Smooth muscle cell (in vitro differentiated cells): ENCODE measurements around the gene ARL17A. TPM values are rescaled to one million over a fixed set of nuclear protein-coding genes. Genes with fewer than 3 reads are reported as not detected.
"Not testable (repeated sequence)": the region's sequence is repeated elsewhere in the genome, so short reads cannot be mapped to it uniquely, and the experiment has no call there.

Experiments
- DNase-seq: peaks from one replicate; lab custom pipeline; 2025; ENCODE audit not compliant: unreplicated experiment; lab: John Stamatoyannopoulos, UW
- H2AFZ ChIP-seq: fragments of 200-600 bp; sonication (generic); 2 replicates; pipeline ENCODE4 v1.6.0; 2016; ENCODE audit warnings: antibody characterized with exemption, low read depth, mild to moderate bottlenecking
- H3F3A ChIP-seq: fragments of 200-600 bp; sonication (generic); 2 replicates; pipeline ENCODE4 v1.6.0; 2017; ENCODE audit warnings: antibody characterized with exemption, low read depth
- H3K27ac ChIP-seq: fragments of 200-600 bp; sonication (generic); 2 replicates; pipeline ENCODE4 v1.5.1; 2016; ENCODE audit warnings: low read depth, mild to moderate bottlenecking
- H3K27me3 ChIP-seq: fragments of 200-600 bp; sonication (generic); 2 replicates; pipeline ENCODE4 v1.6.1; 2016; ENCODE audit warnings: low read depth, mild to moderate bottlenecking
- H3K36me3 ChIP-seq: fragments of 200-600 bp; sonication (generic); 2 replicates; pipeline ENCODE4 v1.5.1; 2016; ENCODE audit warnings: low read depth
- H3K4me1 ChIP-seq: fragments of 200-600 bp; sonication (generic); 2 replicates; pipeline ENCODE4 v1.5.1; 2016; ENCODE audit warnings: low read depth
- H3K4me2 ChIP-seq: fragments of 200-600 bp; sonication (generic); 2 replicates; pipeline ENCODE4 v1.6.0; 2016; ENCODE audit warnings: mild to moderate bottlenecking
- H3K4me3 ChIP-seq: fragments of 200-600 bp; sonication (generic); 2 replicates; pipeline ENCODE4 v1.5.1; 2016; ENCODE audit warnings: mild to moderate bottlenecking
- H3K79me2 ChIP-seq: fragments of 200-600 bp; sonication (generic); 2 replicates; pipeline ENCODE4 v1.6.0; 2016; ENCODE audit warnings: low read depth, mild to moderate bottlenecking
- H3K9ac ChIP-seq: fragments of 200-600 bp; sonication (generic); 2 replicates; pipeline ENCODE4 v1.6.0; 2016; ENCODE audit warnings: low read depth
- H3K9me3 ChIP-seq: fragments of 200-600 bp; sonication (generic); replicated peaks from 2 replicates; pipeline ENCODE4 v1.5.1; 2016; ENCODE audit warnings: low read depth
- H4K20me1 ChIP-seq: fragments of 200-600 bp; sonication (generic); 2 replicates; pipeline ENCODE4 v1.6.0; 2016; ENCODE audit warnings: low read depth
- WGBS: methylation state at CpG from one replicate; pipeline ENCODE4 v1.1.7; 2016; ENCODE audit warnings: low lambda C conversion rate; 5-methylcytosine and 5-hydroxymethylcytosine counted together
- polyA plus RNA-seq: library from polyadenylated mRNA; unstranded; fragments of >200 nt; fragmentation: Nextera tagmentation; extraction: Ambion mirVana; gene quantifications from 2 replicates; pipeline ENCODE4 v1.2.1, GENCODE V29; 2016
- total RNA-seq: library from RNA; depleted of rRNA; stranded (reverse); fragments of >200 nt; gene quantifications from 2 replicates; pipeline ENCODE4 v1.2.3, GENCODE V29; 2014

Gene ARL17A
- total and polyA plus RNA-seq, 2 experiments from 2014 or later: 2.6 to 14.5 TPM

GRCh38 chr17:46571796-46572195, 7.7 kb downstream of the ARL17A start:
- H3K9ac ChIP-seq, DNase-seq, H2AFZ ChIP-seq, H4K20me1 ChIP-seq, H3K79me2 ChIP-seq, H3K4me2 ChIP-seq, H3K36me3 ChIP-seq, H3K4me1 ChIP-seq, H3K4me3 ChIP-seq, H3K27me3 ChIP-seq, H3K27ac ChIP-seq, H3K9me3 ChIP-seq, H3F3A ChIP-seq: not testable (repeated sequence)
- WGBS: no CpG with 5 or more reads among the region's 4 CpGs

DNA sequence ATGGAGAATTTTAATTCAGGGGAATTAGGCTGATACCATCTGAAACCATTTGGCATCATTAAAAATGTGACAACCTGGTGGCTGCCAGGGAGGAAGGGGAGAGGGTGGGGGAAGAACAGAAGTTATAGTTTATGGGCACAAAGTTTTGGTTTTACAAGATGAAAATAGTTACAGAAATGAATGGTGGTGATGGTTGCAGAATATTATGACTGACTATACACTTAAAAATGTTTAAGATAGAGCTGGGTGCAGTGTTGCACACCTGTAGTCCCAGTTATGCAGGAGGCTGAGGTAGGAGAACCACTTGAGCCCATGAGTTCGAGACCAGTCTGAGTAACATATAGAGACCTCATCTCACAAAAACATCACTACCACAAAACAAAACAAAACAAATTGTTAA, 12.5 kb downstream of the ARL17A start:
- H3F3A ChIP-seq, H3K4me1 ChIP-seq, H3K27ac ChIP-seq, H3K79me2 ChIP-seq, H4K20me1 ChIP-seq, DNase-seq, H3K9ac ChIP-seq, H3K4me3 ChIP-seq, H3K36me3 ChIP-seq, H3K4me2 ChIP-seq, H3K9me3 ChIP-seq, H2AFZ ChIP-seq, H3K27me3 ChIP-seq: not testable (repeated sequence)
- no CpG with 5 or more reads among the region's 1 CpG for WGBS

DNA sequence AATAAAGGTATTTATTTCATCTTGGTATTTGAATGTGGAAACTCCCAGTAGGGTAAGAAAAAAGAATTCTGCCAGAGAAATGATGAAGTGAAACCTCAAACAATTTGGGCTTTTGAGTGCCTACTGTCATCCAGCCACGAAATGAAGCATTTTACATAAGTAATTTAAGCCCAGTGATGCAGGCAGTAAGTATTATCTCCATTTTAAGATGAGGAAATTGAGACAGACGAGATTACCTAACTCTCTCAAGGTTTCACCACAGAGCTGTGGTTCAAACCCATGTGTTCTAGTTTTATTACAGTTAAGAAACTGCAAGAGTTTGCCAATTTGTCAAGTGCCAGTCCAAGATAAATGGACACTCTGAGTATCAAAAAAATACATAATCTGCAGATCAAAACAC, 13.2 kb downstream of the ARL17A start:
- not testable (repeated sequence) for H3F3A ChIP-seq, H3K79me2 ChIP-seq, H3K4me3 ChIP-seq, H3K27me3 ChIP-seq, H3K36me3 ChIP-seq, DNase-seq, H3K27ac ChIP-seq, H3K4me2 ChIP-seq, H4K20me1 ChIP-seq, H3K4me1 ChIP-seq, H3K9me3 ChIP-seq, H3K9ac ChIP-seq, H2AFZ ChIP-seq
- no CpG with 5 or more reads among the region's 2 CpGs for WGBS

GRCh38 chr17:46560048-46560447, 19.4 kb downstream of the ARL17A start:
- H3F3A ChIP-seq, H2AFZ ChIP-seq: not testable (repeated sequence)
- no CpG with 5 or more reads among the region's 3 CpGs for WGBS

GRCh38 chr17:46559155-46559554, 20.3 kb downstream of the ARL17A start:
- not testable (repeated sequence) for H3F3A ChIP-seq, H3K4me1 ChIP-seq, H4K20me1 ChIP-seq, H3K27me3 ChIP-seq, DNase-seq, H3K79me2 ChIP-seq, H3K9me3 ChIP-seq, H3K4me3 ChIP-seq, H3K27ac ChIP-seq, H3K9ac ChIP-seq, H3K4me2 ChIP-seq, H2AFZ ChIP-seq, H3K36me3 ChIP-seq
- WGBS: no CpG with 5 or more reads among the region's 20 CpGs

More at GRCh38 chr17:46560048-46560447, 19.4 kb downstream of the ARL17A start:
- not testable (repeated sequence) for H3K4me3 ChIP-seq, H3K9me3 ChIP-seq, H3K79me2 ChIP-seq, H3K9ac ChIP-seq, H3K4me2 ChIP-seq, H3K27ac ChIP-seq, H4K20me1 ChIP-seq, H3K36me3 ChIP-seq, DNase-seq, H3K4me1 ChIP-seq, H3K27me3 ChIP-seq

DNA sequence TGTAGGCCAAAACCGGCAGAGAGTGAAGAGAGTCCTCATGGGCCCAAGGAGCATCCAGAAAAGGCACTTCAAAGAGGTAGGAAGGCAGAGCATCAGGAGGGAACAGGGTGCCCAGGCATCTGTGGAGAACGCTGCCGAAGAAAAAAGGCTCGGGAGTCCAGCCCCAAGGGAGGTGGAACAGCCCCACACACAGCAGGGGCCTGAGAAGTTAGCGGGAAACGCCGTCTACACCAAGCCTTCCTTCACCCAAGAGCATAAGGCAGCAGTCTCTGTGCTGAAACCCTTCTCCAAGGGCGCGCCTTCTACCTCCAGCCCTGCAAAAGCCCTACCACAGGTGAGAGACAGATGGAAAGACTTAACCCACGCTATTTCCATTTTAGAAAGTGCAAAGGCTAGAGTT, 30.9 kb downstream of the ARL17A start:
- not testable (repeated sequence) for H2AFZ ChIP-seq, H3K4me1 ChIP-seq, H3K27ac ChIP-seq, H3K27me3 ChIP-seq, H3F3A ChIP-seq, H3K79me2 ChIP-seq, H3K4me2 ChIP-seq, H3K36me3 ChIP-seq, H4K20me1 ChIP-seq, H3K4me3 ChIP-seq, H3K9ac ChIP-seq, H3K9me3 ChIP-seq, DNase-seq
- WGBS: 97% methylated on average over 9 of the region's 10 CpGs

DNA sequence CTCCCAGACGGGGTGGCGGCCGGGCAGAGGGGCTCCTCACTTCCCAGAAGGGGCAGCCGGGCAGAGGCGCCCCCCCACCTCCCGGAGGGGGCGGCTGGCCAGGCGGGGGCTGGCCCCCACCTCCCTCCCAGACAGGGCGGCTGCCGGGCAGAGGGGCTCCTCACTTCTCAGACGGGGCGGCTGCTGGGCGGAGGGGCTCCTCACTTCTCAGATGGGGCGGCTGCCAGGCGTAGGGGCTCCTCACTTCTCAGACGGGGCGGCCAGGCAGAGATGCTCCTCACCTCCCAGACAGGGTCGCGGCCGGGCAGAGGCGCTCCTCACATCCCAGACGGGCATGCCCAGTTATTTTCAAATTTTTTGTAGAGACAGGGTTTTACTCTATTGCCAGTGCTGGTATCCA, 44.8 kb downstream of the ARL17A start:
- H3K27me3 ChIP-seq, H3K9me3 ChIP-seq, DNase-seq, H2AFZ ChIP-seq, H3K9ac ChIP-seq, H3K79me2 ChIP-seq, H3K36me3 ChIP-seq, H3K27ac ChIP-seq, H4K20me1 ChIP-seq, H3K4me1 ChIP-seq, H3F3A ChIP-seq, H3K4me3 ChIP-seq, H3K4me2 ChIP-seq: not testable (repeated sequence)
- 95% methylated on average over 22 of the region's 22 CpGs for WGBS

DNA sequence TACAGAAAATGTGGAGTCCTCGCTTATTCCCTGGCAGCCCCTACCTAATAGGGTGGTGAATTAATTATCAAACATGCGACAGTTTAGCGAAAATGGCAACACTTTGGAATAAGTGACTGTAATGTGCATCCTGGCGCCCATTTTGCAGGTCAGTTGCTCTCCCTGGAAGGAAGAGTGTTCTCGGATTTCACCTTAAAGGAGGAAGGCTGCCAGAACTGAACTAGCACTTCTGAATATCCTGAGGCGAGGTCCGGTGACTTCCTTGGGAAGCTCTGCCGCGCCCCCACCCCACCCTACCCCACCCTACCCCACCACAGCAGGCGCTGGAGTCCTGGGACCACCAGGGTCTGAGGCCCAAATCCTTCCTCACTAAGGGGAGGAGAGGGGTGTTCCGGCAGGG, 67.3 kb downstream of the ARL17A start, which contains the start of gene LRRC37A2:
TSS of gene LRRC37A2 (plus strand) at position 301 of the 400 bp plus-strand sequence. CDS start 245 bp downstream, outside the sequence.
- H4K20me1 ChIP-seq, DNase-seq, H3K9me3 ChIP-seq: not testable (repeated sequence)

GRCh38 chr17:46505896-46506295, 73.6 kb downstream of the ARL17A start:
- H3K9me3 ChIP-seq, H3K4me1 ChIP-seq, H3F3A ChIP-seq, H3K79me2 ChIP-seq, H2AFZ ChIP-seq, H4K20me1 ChIP-seq, H3K27me3 ChIP-seq, H3K4me3 ChIP-seq, H3K27ac ChIP-seq, DNase-seq, H3K36me3 ChIP-seq, H3K9ac ChIP-seq, H3K4me2 ChIP-seq: not testable (repeated sequence)
- 97% methylated on average over 7 of the region's 7 CpGs for WGBS

More for the DNA sequence above, 67.3 kb downstream of the ARL17A start, which contains the start of gene LRRC37A2:
- not testable (repeated sequence) for H3F3A ChIP-seq, H3K79me2 ChIP-seq, H3K9ac ChIP-seq, H2AFZ ChIP-seq, H3K36me3 ChIP-seq, H3K27me3 ChIP-seq, H3K4me1 ChIP-seq, H3K4me2 ChIP-seq, H3K27ac ChIP-seq, H3K4me3 ChIP-seq
- no CpG with 5 or more reads among the region's 11 CpGs for WGBS
